Activated CD4-positive, alpha-beta T cell treated with anti-CD3 and anti-CD28 coated beads for 24 hours (primary cell): ENCODE data around the gene EEF2.
"Not testable (repeated sequence)": the region's sequence is repeated elsewhere in the genome, so short reads cannot be mapped to it uniquely, and the experiment has no call there.

ENCODE experiments used
- DNase-seq, 2 donors: peaks; one replicate each; pipeline ENCODE4 v3.0.0-alpha.2; 2020; ENCODE audit warnings: low read depth in 2 of 2

EEF2 gene

GRCh38 chr19:4014541-4015491 is 29.6 kb upstream of the EEF2 start:
- peak; percentile 30 to 34 for DNase-seq

- DNase-seq, result no peak
These were observed 28.8 kb upstream of the EEF2 start for GRCh38 chr19:4013886-4014540.

GRCh38 chr19:4012975-4013634 is 27.8 kb upstream of the EEF2 start:
- no peak for DNase-seq

GRCh38 chr19:4012092-4012974 is 27.1 kb upstream of the EEF2 start:
- no peak for DNase-seq

GRCh38 chr19:4011430-4011829 is 26.2 kb upstream of the EEF2 start:
- DNase-seq, result not testable (repeated sequence)

- no peak for DNase-seq
These were observed 25.5 kb upstream of the EEF2 start for GRCh38 chr19:4010808-4011110.

GRCh38 chr19:4009990-4010807 is 24.9 kb upstream of the EEF2 start:
- DNase-seq, result no peak

- DNase-seq, result no peak
These were observed 22.7 kb upstream of the EEF2 start for GRCh38 chr19:4007836-4008539.

- peak; percentile 87 to 96 for DNase-seq
These were observed 22.0 kb upstream of the EEF2 start, which contains the start of gene PIAS4 for GRCh38 chr19:4007021-4007835. PIAS4 (plus strand) TSS chr19:4007736; CDS start chr19:4007761, 25 bp downstream.

GRCh38 chr19:4005436-4005835 is 20.2 kb upstream of the EEF2 start:
- DNase-seq, result not testable (repeated sequence)

- DNase-seq, result not testable (repeated sequence)
These were observed 15.5 kb upstream of the EEF2 start for GRCh38 chr19:4000798-4001197.

GRCh38 chr19:3998667-3999412 is 13.6 kb upstream of the EEF2 start:
- not testable (repeated sequence) for DNase-seq

- no peak for DNase-seq
These were observed 10.3 kb upstream of the EEF2 start for GRCh38 chr19:3995607-3996006.

- DNase-seq, result no peak
These were observed 5.5 kb upstream of the EEF2 start for GRCh38 chr19:3990815-3991117.

GRCh38 chr19:3987619-3988371 is 2.5 kb upstream of the EEF2 start:
- peak; percentile 80 to 81 for DNase-seq

GRCh38 chr19:3986260-3987041 is 1.2 kb upstream of the EEF2 start:
- DNase-seq, result no peak

- DNase-seq, result no peak
These were observed 488 bp upstream of the EEF2 start for GRCh38 chr19:3985643-3986259.
